ENCODE measurements around the gene DENND2C.

- no peak for TF ChIP-seq POLR2A (IDR thresholded peaks at IDR 0.05; ENCODE audit: low read length)
- no peak for TF ChIP-seq GATA1 (IDR thresholded peaks at IDR 0.05; ENCODE audit: low read depth, low read length)
Measured at GRCh38 chr1:114688526-114688925, 18.7 kb upstream of the DENND2C start.

Measured in erythroblast (primary cell).